H1 (cell line): Measurements from ENCODE around the gene ICOSLG. TPM values are rescaled to one million over a fixed set of nuclear protein-coding genes. Genes with fewer than 3 reads are reported as not detected.
"Not testable (repeated sequence)": the region's sequence is repeated elsewhere in the genome, so short reads cannot be mapped to it uniquely, and the experiment has no call there.

Source experiments
- CTCF ChIA-PET: fragments of 300-600 bp; sonication (Branson Sonifier 250); formaldehyde crosslinking; loops from one replicate; lab custom pipeline; 2021; ENCODE audit not compliant: partially characterized antibody; lab: Charles Lee
- POLR2A ChIA-PET: fragments of 300-600 bp; sonication (Branson Sonifier 250); formaldehyde crosslinking; loops from one replicate; lab custom pipeline; 2021; ENCODE audit warnings: inconsistent platforms; ENCODE audit not compliant: partially characterized antibody; lab: Charles Lee
- DNase-seq, 2 experiments: peaks; one replicate each; pipeline versions ENCODE4 v3.0.0 to v3.0.0-alpha.2; 2010 to 2022; ENCODE audit warnings: low spot score in 2 of 2, low read depth in 1 of 2, mixed read lengths in 1 of 2
- FAIRE-seq: peaks from 2 replicates; lab custom pipeline; 2011; peaks lifted over from hg19 to GRCh38; lab: Jason Lieb, UNC
- H2AFZ ChIP-seq: 2 replicates; pipeline ENCODE4 v1.8.1; 2012; ENCODE audit warnings: low read length, inconsistent platforms
- H2AK5ac ChIP-seq: 2 replicates; pipeline ENCODE4 v1.6.1; 2013; ENCODE audit warnings: low read depth, low read length
- H2BK120ac ChIP-seq: replicated peaks from 2 replicates; pipeline ENCODE3; 2013; ENCODE audit warnings: low read depth, low read length, inconsistent platforms
- H2BK12ac ChIP-seq: 2 replicates; pipeline ENCODE4 v1.6.1; 2013; ENCODE audit warnings: low read depth, low read length
- H2BK15ac ChIP-seq: 2 replicates; pipeline ENCODE4 v1.6.1; 2013; ENCODE audit warnings: low read length
- H2BK20ac ChIP-seq: 2 replicates; pipeline ENCODE4 v1.6.1; 2013; ENCODE audit warnings: low read length
- H2BK5ac ChIP-seq: 2 replicates; pipeline ENCODE4 v1.6.1; 2013; ENCODE audit warnings: low read depth, low read length
- H3K14ac ChIP-seq: 2 replicates; pipeline ENCODE4 v1.6.1; 2013; ENCODE audit warnings: inconsistent platforms; ENCODE audit not compliant: insufficient read length
- H3K18ac ChIP-seq: 2 replicates; pipeline ENCODE4 v1.6.1; 2013; ENCODE audit warnings: low read length; ENCODE audit errors: extremely low read depth
- H3K23ac ChIP-seq: 2 replicates; pipeline ENCODE4 v1.6.1; 2013; ENCODE audit warnings: inconsistent platforms; ENCODE audit not compliant: insufficient read length
- H3K23me2 ChIP-seq: 2 replicates; pipeline ENCODE4 v1.6.1; 2013; ENCODE audit warnings: low read depth, low read length
- H3K27ac ChIP-seq: 2 replicates; pipeline ENCODE4 v1.6.1; 2011; ENCODE audit warnings: low read depth, low read length, inconsistent platforms
- H3K27me3 ChIP-seq, 4 experiments: replicated peaks in 1 of 4; 1 replicate in 1 of 4; 2 replicates in 3 of 4; pipeline versions ENCODE4 v1.6.1 to v1.8.1; 2011 to 2013; ENCODE audit warnings: low read length in 3 of 4, mild to moderate bottlenecking in 3 of 4, inconsistent platforms in 2 of 4, mixed read lengths in 2 of 4, moderate library complexity in 1 of 4; ENCODE audit not compliant: control insufficient read depth in 3 of 4, insufficient read depth in 3 of 4; ENCODE audit errors: extremely low read depth in 1 of 4
- H3K36me3 ChIP-seq, 4 experiments: 2 replicates each; pipeline versions ENCODE4 v1.6.1 to v1.8.1; 2011 to 2013; ENCODE audit warnings: mild to moderate bottlenecking in 4 of 4, low read length in 3 of 4, moderate library complexity in 2 of 4, control low read depth in 1 of 4, inconsistent platforms in 1 of 4; ENCODE audit not compliant: insufficient read depth in 4 of 4, control insufficient read depth in 2 of 4
- H3K4ac ChIP-seq: replicated peaks from 2 replicates; pipeline ENCODE3; 2013; ENCODE audit warnings: low read length, low read depth, mixed read lengths, inconsistent platforms; ENCODE audit not compliant: insufficient read length
- H3K4me1 ChIP-seq, 4 experiments: replicated peaks in 1 of 4; 1 replicate in 1 of 4; 2 replicates in 3 of 4; pipeline versions ENCODE4 v1.6.1 to v1.8.1; 2011 to 2013; ENCODE audit warnings: low read length in 3 of 4, inconsistent platforms in 2 of 4, mixed read lengths in 1 of 4; ENCODE audit not compliant: insufficient read depth in 4 of 4, control insufficient read depth in 3 of 4
- H3K4me2 ChIP-seq, 2 experiments: 2 replicates each; pipeline versions ENCODE4 v1.6.1 to v1.8.1; 2011 to 2013; ENCODE audit warnings: low read depth in 2 of 2, low read length in 2 of 2, control low read depth in 1 of 2, inconsistent platforms in 1 of 2, mild to moderate bottlenecking in 1 of 2; ENCODE audit not compliant: insufficient read depth in 1 of 2
- H3K4me3 ChIP-seq, 4 experiments: fragments of 200-600, 300-600 bp in 1 of 4; sonication (generic), shearing (Covaris generic), sonication (Bioruptor Twin) in 1 of 4; 2 replicates each; pipeline versions ENCODE4 v1.5.1 to v1.8.1; 2011 to 2016; ENCODE audit warnings: low read length in 4 of 4, low read depth in 3 of 4, control low read depth in 2 of 4, inconsistent platforms in 2 of 4, mild to moderate bottlenecking in 2 of 4, mixed read lengths in 1 of 4, moderate library complexity in 1 of 4; ENCODE audit not compliant: insufficient read depth in 2 of 4; ENCODE audit errors: extremely low read depth in 1 of 4
- H3K56ac ChIP-seq: replicated peaks from 2 replicates; pipeline ENCODE3; 2013; ENCODE audit warnings: low read depth, mild to moderate bottlenecking, mixed read lengths, low read length, inconsistent platforms; ENCODE audit not compliant: insufficient read length
- H3K79me1 ChIP-seq: 2 replicates; pipeline ENCODE4 v1.6.1; 2013; ENCODE audit warnings: low read depth, low read length, control low read depth
- H3K79me2 ChIP-seq, 2 experiments: 2 replicates each; pipeline versions ENCODE4 v1.6.1 to v1.8.1; 2012 to 2013; ENCODE audit warnings: low read length in 2 of 2, mild to moderate bottlenecking in 2 of 2, inconsistent platforms in 1 of 2; ENCODE audit not compliant: insufficient read depth in 2 of 2, control insufficient read depth in 1 of 2
- H3K9ac ChIP-seq, 4 experiments: replicated peaks in 1 of 4; 1 replicate in 1 of 4; 2 replicates in 3 of 4; pipeline versions ENCODE4 v1.6.1 to v1.8.1; 2011 to 2013; ENCODE audit warnings: low read depth in 3 of 4, low read length in 3 of 4, control low read depth in 2 of 4, mild to moderate bottlenecking in 2 of 4, moderate library complexity in 2 of 4, inconsistent platforms in 1 of 4; ENCODE audit errors: extremely low read depth in 1 of 4
- H3K9me3 ChIP-seq, 2 experiments: 2 replicates each; pipeline versions ENCODE4 v1.6.1 to v1.8.1; 2012 to 2013; ENCODE audit warnings: mild to moderate bottlenecking in 2 of 2, moderate library complexity in 2 of 2, control low read depth in 1 of 2, inconsistent platforms in 1 of 2, low read depth in 1 of 2, low read length in 1 of 2, mixed read lengths in 1 of 2; ENCODE audit not compliant: insufficient read depth in 2 of 2
- H4K20me1 ChIP-seq, 2 experiments: replicated peaks in 1 of 2; 2 replicates each; pipeline versions ENCODE3 to v1.8.1; 2011 to 2013; ENCODE audit warnings: inconsistent platforms in 2 of 2, low read length in 2 of 2, mild to moderate bottlenecking in 1 of 2; ENCODE audit not compliant: insufficient read depth in 2 of 2, control insufficient read depth in 1 of 2
- H4K5ac ChIP-seq: 2 replicates; pipeline ENCODE4 v1.6.1; 2013; ENCODE audit warnings: low read length, low read depth, mixed read lengths, inconsistent platforms; ENCODE audit not compliant: insufficient read length
- H4K8ac ChIP-seq: 2 replicates; pipeline ENCODE4 v1.8.0; 2013; ENCODE audit warnings: mild to moderate bottlenecking, moderate library complexity, low read length, inconsistent platforms; ENCODE audit not compliant: insufficient read depth; ENCODE audit errors: extremely low read depth
- H4K91ac ChIP-seq: replicated peaks from 2 replicates; pipeline ENCODE3; 2013; ENCODE audit warnings: low read length, mixed read lengths, inconsistent platforms; ENCODE audit not compliant: insufficient read length
- WGBS, 2 experiments: shearing (Covaris generic) in 1 of 2; methylation state at CpG; one replicate each; pipeline versions ENCODE4 v1.1.6 to v1.1.7; 2013 to 2015; ENCODE audit warnings: low lambda C conversion rate in 2 of 2, mixed read lengths in 2 of 2, inconsistent platforms in 1 of 2, low coverage in 1 of 2, missing lambda C conversion rate in 1 of 2; ENCODE audit not compliant: insufficient replicate concordance in 2 of 2, insufficient coverage in 1 of 2, insufficient read length in 1 of 2; ENCODE audit errors: extremely low coverage in 1 of 2, missing lambda C conversion rate in 1 of 2; 5-methylcytosine and 5-hydroxymethylcytosine counted together
- polyA plus RNA-seq, 7 experiments: library from polyadenylated mRNA; depleted of rRNA in 3 of 7; stranded (reverse) in 5 of 7; unstranded in 2 of 7; fragments of >200 nt in 5 of 7; fragments of 200-250 nt in 2 of 7; gene quantifications; 1 replicate in 5 of 7; 2 replicates in 1 of 7; 4 replicates in 1 of 7; pipeline versions ENCODE4 v1.2.1 to v1.2.3, GENCODE V29; 2011 to 2013; ENCODE audit warnings: missing spikeins in 2 of 7, mixed read lengths in 2 of 7
- total RNA-seq: library from RNA; stranded (reverse); fragmentation: NEBNext Ultra II Directional; extraction: Animal tissue kit (Norgen Biotek cat#: 25700); gene quantifications from 2 replicates; pipeline ENCODE4 v1.2.1, GENCODE V29; 2021

Gene ICOSLG
- total and polyA plus RNA-seq, 2 of the 8 experiments (the other 6 are each of a cell fraction or from before 2014, with no cell fraction given): 2.3 to 5.5 TPM

- CTCF ChIA-PET, H3K27ac ChIP-seq, H3K14ac ChIP-seq, POLR2A ChIA-PET, H3K4me3 ChIP-seq, H2BK20ac ChIP-seq, H2BK120ac ChIP-seq, H3K79me2 ChIP-seq, H2BK15ac ChIP-seq, H3K9me3 ChIP-seq, H2AK5ac ChIP-seq, H4K91ac ChIP-seq, H3K4me1 ChIP-seq, H3K27me3 ChIP-seq, H3K4me2 ChIP-seq, H2AFZ ChIP-seq, FAIRE-seq, DNase-seq, H2BK12ac ChIP-seq, H2BK5ac ChIP-seq, H3K36me3 ChIP-seq, H4K20me1 ChIP-seq, H3K4ac ChIP-seq, H3K18ac ChIP-seq, H3K56ac ChIP-seq, H4K8ac ChIP-seq, H3K9ac ChIP-seq, H3K23me2 ChIP-seq, H3K23ac ChIP-seq, H3K79me1 ChIP-seq, H4K5ac ChIP-seq: not testable (repeated sequence)
- WGBS, 2 experiments: no CpG with 5 or more reads among the region's 4 CpGs
Measured at GRCh38 chr21:44181506-44181905, 59.2 kb downstream of the ICOSLG start.

- H3K14ac ChIP-seq, H4K91ac ChIP-seq, H3K4me2 ChIP-seq, H2BK120ac ChIP-seq, H3K27me3 ChIP-seq, H3K56ac ChIP-seq, H2AK5ac ChIP-seq, H3K18ac ChIP-seq, DNase-seq, H3K4ac ChIP-seq, H4K5ac ChIP-seq, H4K8ac ChIP-seq, H2BK12ac ChIP-seq, H2BK15ac ChIP-seq, H3K4me3 ChIP-seq, H3K9ac ChIP-seq, H3K4me1 ChIP-seq, H2BK20ac ChIP-seq, H4K20me1 ChIP-seq, H3K79me1 ChIP-seq, H3K9me3 ChIP-seq, POLR2A ChIA-PET, H3K23me2 ChIP-seq, H3K27ac ChIP-seq, H2AFZ ChIP-seq, CTCF ChIA-PET, H3K36me3 ChIP-seq, H3K23ac ChIP-seq, FAIRE-seq, H2BK5ac ChIP-seq, H3K79me2 ChIP-seq: not testable (repeated sequence)
- WGBS, 2 experiments: no CpG with 5 or more reads among the region's 14 CpGs
Measured at GRCh38 chr21:44176127-44176526, 64.6 kb downstream of the ICOSLG start.
